HT1080 (cell line): ENCODE results near the gene FOXN3. TPM values are rescaled to one million over a fixed set of nuclear protein-coding genes. Genes with fewer than 3 reads are reported as not detected.

Source experiments
- DNase-seq: peaks from one replicate; pipeline ENCODE4 v3.0.0-alpha.2; 2015; ENCODE audit warnings: low read depth
- total RNA-seq: library from RNA; depleted of rRNA; stranded (reverse); fragments of >200 nt; shearing (Covaris generic); gene quantifications from 2 replicates; pipeline ENCODE4 v1.2.3, GENCODE V29; 2014

The FOXN3 gene
- total RNA-seq, 1 experiment from 2014 or later = 15.6 TPM

GRCh38 chr14:89340200-89341181, 76.5 kb downstream of the FOXN3 start:
- no peak for DNase-seq

GRCh38 chr14:89339579-89339978, 77.5 kb downstream of the FOXN3 start:
- no peak for DNase-seq

GRCh38 chr14:89339158-89339557, 77.9 kb downstream of the FOXN3 start:
- DNase-seq = no peak

GRCh38 chr14:89336338-89336737, 80.7 kb downstream of the FOXN3 start:
- DNase-seq = no peak

- DNase-seq = no peak
These were observed 85.0 kb downstream of the FOXN3 start for GRCh38 chr14:89332031-89332430.

GRCh38 chr14:89331398-89331797, 85.6 kb downstream of the FOXN3 start:
- no peak for DNase-seq

GRCh38 chr14:89330236-89331002, 86.6 kb downstream of the FOXN3 start:
- DNase-seq = peak; percentile 32

GRCh38 chr14:89327771-89328212, 89.2 kb downstream of the FOXN3 start:
- no peak for DNase-seq

- no peak for DNase-seq
These were observed 91.1 kb downstream of the FOXN3 start for GRCh38 chr14:89325959-89326358.

GRCh38 chr14:89325299-89325883, 91.6 kb downstream of the FOXN3 start:
- no peak for DNase-seq

- no peak for DNase-seq
These were observed 92.3 kb downstream of the FOXN3 start for GRCh38 chr14:89324501-89325298.

- DNase-seq = no peak
These were observed 96.5 kb downstream of the FOXN3 start for GRCh38 chr14:89320381-89321000.

- no peak for DNase-seq
These were observed 97.3 kb downstream of the FOXN3 start for GRCh38 chr14:89319687-89320086.

GRCh38 chr14:89317051-89317691, 99.9 kb downstream of the FOXN3 start:
- no peak for DNase-seq

GRCh38 chr14:89315493-89316470, 101.3 kb downstream of the FOXN3 start:
- no peak for DNase-seq

- no peak for DNase-seq
These were observed 102.8 kb downstream of the FOXN3 start for GRCh38 chr14:89314274-89314673.

- DNase-seq = no peak
These were observed 104.1 kb downstream of the FOXN3 start for GRCh38 chr14:89312932-89313331.

GRCh38 chr14:89310211-89310610, 106.8 kb downstream of the FOXN3 start:
- DNase-seq = no peak

- no peak for DNase-seq
These were observed 107.3 kb downstream of the FOXN3 start for GRCh38 chr14:89309670-89310177.
